ENCODE results near the gene CCDC73. TPM values are rescaled to one million over a fixed set of nuclear protein-coding genes. Genes with fewer than 3 reads are reported as not detected.

CCDC73 gene
- total and polyA plus RNA-seq, 2 of the 4 experiments (the other 2 are of a cell fraction), result not detected

- Histone ChIP-seq H4K91ac (ENCODE audit: insufficient read depth, low read depth, low read length) (no peak overlapping the region), H2AFZ (replicated peaks; ENCODE audit: low read length, poor library complexity) (no peak overlapping the region), H2AK5ac (ENCODE audit: low read depth, low read length) (no peak overlapping the region), H3K9ac (ENCODE audit: low read depth, low read length) (no peak overlapping the region), H2BK120ac (ENCODE audit: low read depth, low read length) (no peak overlapping the region), H3K27me3 (ENCODE audit: control insufficient read depth, insufficient read depth, low read length) (no peaks in the 10 kb centered on the region; the same call in 1 of the 2 replicates), H3K27ac (ENCODE audit: insufficient read depth, low read length) (no peak overlapping the region), H3K4me1 (ENCODE audit: control insufficient read depth, insufficient read depth, low read length) (no peaks in the 10 kb centered on the region), H2BK20ac (ENCODE audit: low read depth, low read length) (no peak overlapping the region), H2BK5ac (ENCODE audit: low read depth, low read length, poor library complexity, severe bottlenecking) (no peak overlapping the region), H2BK15ac (ENCODE audit: low read depth, low read length) (no peak overlapping the region), H3K9me3 (ENCODE audit: control insufficient read depth, insufficient read depth, low read length) (no peaks in the 10 kb centered on the region), H3K36me3 (ENCODE audit: control insufficient read depth, insufficient read depth, low read length) (no peaks in the 10 kb centered on the region), H3K18ac (ENCODE audit: low read depth, low read length) (no peak overlapping the region), H3K23ac (ENCODE audit: low read depth, low read length) (no peak overlapping the region), H3K14ac (replicated peaks; ENCODE audit: low read depth, low read length) (no peak overlapping the region), H3K4me2 (ENCODE audit: low read depth, low read length) (no peak overlapping the region), H3K4me3 (ENCODE audit: insufficient read depth, low read depth, low read length) (no peak overlapping the region), H4K5ac (ENCODE audit: low read depth, low read length) (no peak overlapping the region), H4K8ac (ENCODE audit: low read depth in 2 of 2, low read length in 2 of 2) (no peak overlapping the region), H3K79me1 (ENCODE audit: low read depth in 1 of 2, low read length in 2 of 2) (no peaks in the 10 kb centered on the region), H3K56ac (ENCODE audit: extremely low read depth, insufficient read depth, low read length) (no peak overlapping the region), H3K4ac (ENCODE audit: low read depth, low read length) (no peak overlapping the region), H2AK9ac (replicated peaks; ENCODE audit: low read depth, low read length, poor library complexity) (no peak overlapping the region), H4K20me1 (ENCODE audit: insufficient read depth, low read length) (no peaks in the 10 kb centered on the region), H3K9me1 (ENCODE audit: insufficient read depth, low read length) (no peaks in the 10 kb centered on the region)
- ChIA-PET CTCF (no interaction called here), POLR2A (ENCODE audit: unreplicated experiment) (no interaction called here)
- DNase-seq (no peak), ATAC-seq (ENCODE audit: low read depth) (no peak)
- intact Hi-C loops (cut with micrococcal nuclease), result no loop called here
- dilution Hi-C loops (cut with HindIII; ENCODE audit: low sequenced_read_pairs, unreplicated experiment), result no loop called here
- in situ Hi-C loops (cut with MboI; ENCODE audit: low sequenced_read_pairs), result no loop called here
- TF ChIP-seq CHD1 (IDR thresholded peaks at IDR 0.05; ENCODE audit: low read depth, low read length), result no peak
- TF ChIP-seq NFE2L2 (IDR thresholded peaks at IDR 0.05; ENCODE audit: low read depth, low read length), result no peak
- BruUV-seq (replicated peaks), result no TSS peak
Observed at GRCh38 chr11:32722255-32722654, 72.2 kb downstream of the CCDC73 start.
